Prostate gland (tissue), 2 donors: ENCODE results near the gene FNDC5.

Experiments used
- POLR2A ChIP-seq: fragments of 450-650 bp; IDR thresholded peaks from one replicate; pipeline ENCODE4 v1.6.1; 2016; ENCODE audit warnings: antibody characterized with exemption, mild to moderate bottlenecking
- TF ChIP-seq, protein P1 (sequence below), 4 experiments: fragments of 200-600 bp in 2 of 4; fragments of 450-650 bp in 2 of 4; sonication (generic) in 2 of 4; IDR thresholded peaks; 1 replicate in 3 of 4; 2 replicates in 1 of 4; pipeline ENCODE4 v1.5.1; 2016 to 2019; ENCODE audit warnings: antibody characterized with exemption in 4 of 4, mild to moderate bottlenecking in 2 of 4, moderate library complexity in 2 of 4

DNA sequence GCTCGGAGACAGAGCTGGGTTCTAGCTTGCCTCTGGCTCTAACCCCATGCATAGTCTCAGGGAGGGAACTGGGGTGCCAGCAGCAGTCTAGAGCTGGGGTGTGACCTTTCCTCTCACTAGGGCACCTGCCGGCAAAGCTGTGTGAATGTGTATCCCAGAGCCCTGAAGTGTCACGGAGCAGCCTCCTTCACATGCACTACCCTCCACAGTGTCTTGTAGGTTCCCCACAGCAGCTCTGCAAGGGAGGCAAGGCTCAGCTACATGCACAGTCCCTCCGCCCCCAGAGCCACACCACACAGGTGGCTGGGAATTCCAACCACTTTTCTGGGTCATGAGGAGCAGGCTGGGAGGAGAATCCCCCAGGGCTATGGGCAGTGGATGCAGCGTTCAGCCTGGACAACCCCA, 7.9 kb upstream of the FNDC5 start:
- TF ChIP-seq, protein P1, sequence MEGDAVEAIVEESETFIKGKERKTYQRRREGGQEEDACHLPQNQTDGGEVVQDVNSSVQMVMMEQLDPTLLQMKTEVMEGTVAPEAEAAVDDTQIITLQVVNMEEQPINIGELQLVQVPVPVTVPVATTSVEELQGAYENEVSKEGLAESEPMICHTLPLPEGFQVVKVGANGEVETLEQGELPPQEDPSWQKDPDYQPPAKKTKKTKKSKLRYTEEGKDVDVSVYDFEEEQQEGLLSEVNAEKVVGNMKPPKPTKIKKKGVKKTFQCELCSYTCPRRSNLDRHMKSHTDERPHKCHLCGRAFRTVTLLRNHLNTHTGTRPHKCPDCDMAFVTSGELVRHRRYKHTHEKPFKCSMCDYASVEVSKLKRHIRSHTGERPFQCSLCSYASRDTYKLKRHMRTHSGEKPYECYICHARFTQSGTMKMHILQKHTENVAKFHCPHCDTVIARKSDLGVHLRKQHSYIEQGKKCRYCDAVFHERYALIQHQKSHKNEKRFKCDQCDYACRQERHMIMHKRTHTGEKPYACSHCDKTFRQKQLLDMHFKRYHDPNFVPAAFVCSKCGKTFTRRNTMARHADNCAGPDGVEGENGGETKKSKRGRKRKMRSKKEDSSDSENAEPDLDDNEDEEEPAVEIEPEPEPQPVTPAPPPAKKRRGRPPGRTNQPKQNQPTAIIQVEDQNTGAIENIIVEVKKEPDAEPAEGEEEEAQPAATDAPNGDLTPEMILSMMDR (IDR thresholded peaks at IDR 0.05), result no peak
- no peak for TF ChIP-seq POLR2A
